ENCODE results near the gene BEND3.
"Not testable (repeated sequence)": the region's sequence is repeated elsewhere in the genome, so short reads cannot be mapped to it uniquely, and the experiment has no call there.

Gene BEND3

DNA sequence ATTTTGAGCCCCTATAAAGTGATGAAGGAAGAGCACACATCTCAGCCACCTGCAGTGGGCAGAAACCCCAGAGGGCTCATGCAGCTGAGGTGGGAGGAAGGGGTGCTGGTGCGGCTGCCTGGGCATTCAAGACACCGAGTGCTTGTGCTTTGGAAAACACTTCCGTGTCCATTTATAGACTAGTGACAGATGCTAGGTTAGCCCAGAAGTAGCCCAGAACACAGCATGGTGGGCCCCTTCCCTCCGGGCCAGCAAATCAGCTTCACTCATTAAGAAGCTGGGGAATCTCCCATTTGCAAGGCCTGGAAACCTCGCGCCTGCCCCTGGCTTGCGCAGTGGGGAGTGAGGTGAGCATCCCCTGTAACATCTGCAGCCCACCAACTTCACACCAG lies 12.9 kb downstream of the BEND3 start:
- no peak overlapping the region for H3K9ac ChIP-seq
- H2AFZ ChIP-seq (ENCODE audit: low read depth) = no peak overlapping the region
- no peaks in the 10 kb centered on the region for H3K79me2 ChIP-seq (ENCODE audit: insufficient read depth, low read depth)
- peaks cover 22% of the 10 kb centered on the region for H3K4me1 ChIP-seq (ENCODE audit: low read depth, poor library complexity, severe bottlenecking)
- H3K27ac ChIP-seq = no peak overlapping the region
- no peaks in the 10 kb centered on the region for H3K27me3 ChIP-seq (ENCODE audit: insufficient read depth, low read depth)
- H4K20me1 ChIP-seq (ENCODE audit: insufficient read depth) = no peaks in the 10 kb centered on the region
- no peak overlapping the region for H3K4me2 ChIP-seq
- H3K4me3 ChIP-seq (IDR thresholded peaks at IDR 0.05; ENCODE audit: insufficient read depth, low read depth, low read length) = no peak overlapping the region
- no peaks in the 10 kb centered on the region for H3K36me3 ChIP-seq (ENCODE audit: insufficient read depth)
- TF ChIP-seq, protein P1, sequence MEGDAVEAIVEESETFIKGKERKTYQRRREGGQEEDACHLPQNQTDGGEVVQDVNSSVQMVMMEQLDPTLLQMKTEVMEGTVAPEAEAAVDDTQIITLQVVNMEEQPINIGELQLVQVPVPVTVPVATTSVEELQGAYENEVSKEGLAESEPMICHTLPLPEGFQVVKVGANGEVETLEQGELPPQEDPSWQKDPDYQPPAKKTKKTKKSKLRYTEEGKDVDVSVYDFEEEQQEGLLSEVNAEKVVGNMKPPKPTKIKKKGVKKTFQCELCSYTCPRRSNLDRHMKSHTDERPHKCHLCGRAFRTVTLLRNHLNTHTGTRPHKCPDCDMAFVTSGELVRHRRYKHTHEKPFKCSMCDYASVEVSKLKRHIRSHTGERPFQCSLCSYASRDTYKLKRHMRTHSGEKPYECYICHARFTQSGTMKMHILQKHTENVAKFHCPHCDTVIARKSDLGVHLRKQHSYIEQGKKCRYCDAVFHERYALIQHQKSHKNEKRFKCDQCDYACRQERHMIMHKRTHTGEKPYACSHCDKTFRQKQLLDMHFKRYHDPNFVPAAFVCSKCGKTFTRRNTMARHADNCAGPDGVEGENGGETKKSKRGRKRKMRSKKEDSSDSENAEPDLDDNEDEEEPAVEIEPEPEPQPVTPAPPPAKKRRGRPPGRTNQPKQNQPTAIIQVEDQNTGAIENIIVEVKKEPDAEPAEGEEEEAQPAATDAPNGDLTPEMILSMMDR (conservative IDR thresholded peaks at IDR 0.05; ENCODE audit: low read depth, low read length) = no peak

DNA sequence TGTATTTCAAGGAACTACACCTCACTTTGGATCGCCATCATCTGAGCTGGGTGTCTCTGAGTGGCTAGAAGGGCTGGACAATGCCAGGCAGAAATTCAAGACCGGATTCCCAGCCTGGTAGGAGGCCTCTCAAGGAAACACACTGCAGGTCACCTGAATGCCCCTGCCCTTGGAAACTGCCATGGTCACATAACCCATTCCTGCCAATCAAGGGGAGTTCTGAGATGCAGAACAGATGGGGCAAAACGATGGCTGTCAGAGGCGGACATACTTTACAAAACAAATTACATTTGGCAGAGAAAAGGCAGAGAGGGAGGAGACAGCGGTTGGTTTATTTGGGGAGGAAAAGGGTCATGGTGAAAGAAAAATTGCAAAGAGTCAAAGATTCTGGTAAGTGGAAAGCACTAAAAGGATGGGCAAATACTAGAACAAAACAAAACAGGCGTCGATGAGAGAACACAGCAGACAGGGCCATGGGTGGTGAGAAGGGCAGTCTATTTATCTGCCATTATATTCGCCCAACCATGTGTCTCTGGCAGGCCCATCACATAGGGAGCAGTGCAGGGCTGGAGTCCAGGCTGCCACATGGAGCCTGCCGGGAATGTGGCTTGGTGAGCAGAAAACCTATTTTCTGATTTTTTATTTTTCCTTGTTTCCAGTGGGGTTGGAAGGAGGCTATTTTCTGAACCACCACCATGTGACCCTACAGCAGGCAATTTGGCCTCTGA lies 13.5 kb downstream of the BEND3 start:
- TF ChIP-seq, protein P1 (conservative IDR thresholded peaks at IDR 0.05; ENCODE audit: low read depth, low read length) = no peak
- H3K4me2 ChIP-seq = no peak overlapping the region; the same call in 1 of the 2 replicates
- H3K79me2 ChIP-seq (ENCODE audit: insufficient read depth, low read depth) = no peaks in the 10 kb centered on the region
- H3K36me3 ChIP-seq (ENCODE audit: insufficient read depth) = no peaks in the 10 kb centered on the region
- H2AFZ ChIP-seq (ENCODE audit: low read depth) = no peak overlapping the region
- H4K20me1 ChIP-seq (ENCODE audit: insufficient read depth) = no peaks in the 10 kb centered on the region
- H3K4me3 ChIP-seq (IDR thresholded peaks at IDR 0.05; ENCODE audit: insufficient read depth, low read depth, low read length) = no peak overlapping the region
- H3K27me3 ChIP-seq (ENCODE audit: insufficient read depth, low read depth) = no peaks in the 10 kb centered on the region
- no peak overlapping the region for H3K27ac ChIP-seq
- H3K9ac ChIP-seq = no peak overlapping the region
- H3K4me1 ChIP-seq (ENCODE audit: low read depth, poor library complexity, severe bottlenecking) = peaks cover 17% of the 10 kb centered on the region

DNA sequence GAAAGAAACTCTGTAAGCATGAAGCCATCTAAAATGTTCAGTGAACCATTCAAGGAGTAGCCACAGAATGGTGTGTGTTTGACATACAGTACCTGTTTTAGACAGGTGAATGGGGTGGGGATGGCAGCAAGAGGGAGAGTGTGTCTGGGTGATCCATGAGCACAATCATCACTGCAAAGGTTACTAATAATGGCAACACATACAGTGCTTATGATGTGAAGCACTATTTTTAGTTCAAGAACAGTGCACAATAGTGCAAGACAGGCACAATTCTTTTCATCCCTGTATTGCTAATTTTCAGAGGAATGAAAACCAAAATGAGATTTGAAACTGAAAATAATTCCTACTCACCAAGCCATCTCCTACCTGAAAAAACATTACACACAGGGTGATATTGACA lies 14.1 kb downstream of the BEND3 start:
- no peaks in the 10 kb centered on the region for H3K36me3 ChIP-seq (ENCODE audit: insufficient read depth)
- no peak overlapping the region for H3K27ac ChIP-seq
- no peaks in the 10 kb centered on the region for H3K27me3 ChIP-seq (ENCODE audit: insufficient read depth, low read depth)
- no peak overlapping the region for H3K4me3 ChIP-seq (IDR thresholded peaks at IDR 0.05; ENCODE audit: insufficient read depth, low read depth, low read length)
- H3K79me2 ChIP-seq (ENCODE audit: insufficient read depth, low read depth) = no peaks in the 10 kb centered on the region
- TF ChIP-seq, protein P1 (conservative IDR thresholded peaks at IDR 0.05; ENCODE audit: low read depth, low read length) = no peak
- H2AFZ ChIP-seq (ENCODE audit: low read depth) = no peak overlapping the region
- no peaks in the 10 kb centered on the region for H4K20me1 ChIP-seq (ENCODE audit: insufficient read depth)
- peaks cover 17% of the 10 kb centered on the region for H3K4me1 ChIP-seq (ENCODE audit: low read depth, poor library complexity, severe bottlenecking)
- no peak overlapping the region for H3K9ac ChIP-seq
- no peak overlapping the region; the same call in 1 of the 2 replicates for H3K4me2 ChIP-seq

- Histone ChIP-seq H3K4me1 (ENCODE audit: low read depth, poor library complexity, severe bottlenecking) (peaks cover 17% of the 10 kb centered on the region), H3K4me2 (no peak overlapping the region), H3K27me3 (ENCODE audit: insufficient read depth, low read depth) (no peaks in the 10 kb centered on the region), H2AFZ (ENCODE audit: low read depth) (no peak overlapping the region), H4K20me1 (ENCODE audit: insufficient read depth) (no peaks in the 10 kb centered on the region), H3K27ac (no peak overlapping the region), H3K79me2 (ENCODE audit: insufficient read depth, low read depth) (no peaks in the 10 kb centered on the region), H3K36me3 (ENCODE audit: insufficient read depth) (no peaks in the 10 kb centered on the region), H3K9ac (no peak overlapping the region), H3K4me3 (IDR thresholded peaks at IDR 0.05; ENCODE audit: insufficient read depth, low read depth, low read length) (no peak overlapping the region)
- TF ChIP-seq, protein P1 (conservative IDR thresholded peaks at IDR 0.05; ENCODE audit: low read depth, low read length) = no peak
Observed at GRCh38 chr6:107098436-107099307, 16.6 kb downstream of the BEND3 start.

GRCh38 chr6:107084459-107084858 lies 30.9 kb downstream of the BEND3 start:
- not testable (repeated sequence) for H4K20me1 ChIP-seq (ENCODE audit: insufficient read depth); H3K4me3 ChIP-seq (IDR thresholded peaks at IDR 0.05; ENCODE audit: insufficient read depth, low read depth, low read length); H3K4me2 ChIP-seq; H2AFZ ChIP-seq (ENCODE audit: low read depth); H3K4me1 ChIP-seq (ENCODE audit: low read depth, poor library complexity, severe bottlenecking); H3K27ac ChIP-seq; H3K79me2 ChIP-seq (ENCODE audit: insufficient read depth, low read depth); H3K9ac ChIP-seq; H3K27me3 ChIP-seq (ENCODE audit: insufficient read depth, low read depth); H3K36me3 ChIP-seq (ENCODE audit: insufficient read depth)
